Measurements from ENCODE around the gene DCC. TPM values are rescaled to one million over a fixed set of nuclear protein-coding genes. Genes with fewer than 3 reads are reported as not detected.

Gene DCC
- polyA plus RNA-seq, 1 donor (not counting 4 experiments of a cell fraction or from before 2014, with no cell fraction given), result not detected

DNA sequence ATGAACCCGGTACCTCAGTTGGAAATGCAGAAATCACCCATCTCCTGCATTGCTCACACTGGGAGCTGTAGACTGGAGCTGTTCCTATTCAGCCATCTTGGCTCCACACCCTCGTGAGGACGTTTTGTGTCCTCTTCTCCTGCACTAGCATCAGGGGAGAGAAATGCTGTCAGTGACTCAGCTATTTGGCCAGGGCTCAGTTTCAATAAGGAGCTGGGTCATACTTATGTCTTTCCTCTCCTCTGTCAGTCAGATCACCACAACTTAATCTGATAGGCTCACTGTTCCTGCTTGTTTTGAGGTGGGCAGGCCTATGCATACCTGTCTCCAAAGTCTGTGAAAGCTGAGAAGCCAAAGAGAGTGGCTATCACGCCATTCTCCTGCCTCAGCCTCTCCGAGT lies 921.2 kb downstream of the DCC start:
- H3K9me1 ChIP-seq (ENCODE audit: control insufficient read depth, extremely low read depth, insufficient read depth, low read length), result no peaks in the 10 kb centered on the region
- dilution Hi-C loops (cut with MboI; ENCODE audit: extremely low pct_ligation_motif_present, low sequenced_read_pairs), result no loop called here
- TF ChIP-seq, protein P1, sequence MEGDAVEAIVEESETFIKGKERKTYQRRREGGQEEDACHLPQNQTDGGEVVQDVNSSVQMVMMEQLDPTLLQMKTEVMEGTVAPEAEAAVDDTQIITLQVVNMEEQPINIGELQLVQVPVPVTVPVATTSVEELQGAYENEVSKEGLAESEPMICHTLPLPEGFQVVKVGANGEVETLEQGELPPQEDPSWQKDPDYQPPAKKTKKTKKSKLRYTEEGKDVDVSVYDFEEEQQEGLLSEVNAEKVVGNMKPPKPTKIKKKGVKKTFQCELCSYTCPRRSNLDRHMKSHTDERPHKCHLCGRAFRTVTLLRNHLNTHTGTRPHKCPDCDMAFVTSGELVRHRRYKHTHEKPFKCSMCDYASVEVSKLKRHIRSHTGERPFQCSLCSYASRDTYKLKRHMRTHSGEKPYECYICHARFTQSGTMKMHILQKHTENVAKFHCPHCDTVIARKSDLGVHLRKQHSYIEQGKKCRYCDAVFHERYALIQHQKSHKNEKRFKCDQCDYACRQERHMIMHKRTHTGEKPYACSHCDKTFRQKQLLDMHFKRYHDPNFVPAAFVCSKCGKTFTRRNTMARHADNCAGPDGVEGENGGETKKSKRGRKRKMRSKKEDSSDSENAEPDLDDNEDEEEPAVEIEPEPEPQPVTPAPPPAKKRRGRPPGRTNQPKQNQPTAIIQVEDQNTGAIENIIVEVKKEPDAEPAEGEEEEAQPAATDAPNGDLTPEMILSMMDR (optimal IDR thresholded peaks at IDR 0.05 in 1 of 3, IDR thresholded peaks at IDR 0.05 in 1 of 3, conservative IDR thresholded peaks at IDR 0.05 in 1 of 3; ENCODE audit: extremely low read depth in 1 of 3, insufficient read depth in 2 of 3, low read length in 3 of 3), result no peak
- no peak for TF ChIP-seq EZH2 (IDR thresholded peaks at IDR 0.05; ENCODE audit: low read length)
- H3K4me3 ChIP-seq (ENCODE audit: control insufficient read depth in 2 of 3, extremely low read depth in 1 of 3, insufficient read depth in 2 of 3, low read depth in 1 of 3, low read length in 3 of 3), result no peak overlapping the region
- H3K36me3 ChIP-seq (ENCODE audit: control insufficient read depth in 2 of 2, extremely low read depth in 1 of 2, insufficient read depth in 2 of 2, low read length in 2 of 2), result no peaks in the 10 kb centered on the region
- H3K9me3 ChIP-seq (ENCODE audit: control insufficient read depth, low read depth, low read length), result no peaks in the 10 kb centered on the region
- H3K9ac ChIP-seq (ENCODE audit: control insufficient read depth, extremely low read depth, insufficient read depth, low read length), result no peak overlapping the region
- H3K79me2 ChIP-seq (ENCODE audit: control insufficient read depth, insufficient read depth, low read length), result no peaks in the 10 kb centered on the region
- no peak overlapping the region for H3K27ac ChIP-seq (ENCODE audit: control insufficient read depth, insufficient read depth, low read length)
- H3K4me2 ChIP-seq (ENCODE audit: control insufficient read depth, extremely low read depth, insufficient read depth, low read depth, low read length), result no peak overlapping the region
- H3K4me1 ChIP-seq (ENCODE audit: control insufficient read depth, extremely low read depth, insufficient read depth, low read length), result no peaks in the 10 kb centered on the region
- no peaks in the 10 kb centered on the region for H3K27me3 ChIP-seq (ENCODE audit: control insufficient read depth, extremely low read depth, insufficient read depth, low read length)
- FAIRE-seq (no peak), DNase-seq (ENCODE audit: low read depth, low spot score) (no peak)
- H4K20me1 ChIP-seq (ENCODE audit: control insufficient read depth, extremely low read depth, insufficient read depth, low read length), result no peaks in the 10 kb centered on the region
- H2AFZ ChIP-seq (ENCODE audit: control insufficient read depth, low read length), result no peak overlapping the region

DNA sequence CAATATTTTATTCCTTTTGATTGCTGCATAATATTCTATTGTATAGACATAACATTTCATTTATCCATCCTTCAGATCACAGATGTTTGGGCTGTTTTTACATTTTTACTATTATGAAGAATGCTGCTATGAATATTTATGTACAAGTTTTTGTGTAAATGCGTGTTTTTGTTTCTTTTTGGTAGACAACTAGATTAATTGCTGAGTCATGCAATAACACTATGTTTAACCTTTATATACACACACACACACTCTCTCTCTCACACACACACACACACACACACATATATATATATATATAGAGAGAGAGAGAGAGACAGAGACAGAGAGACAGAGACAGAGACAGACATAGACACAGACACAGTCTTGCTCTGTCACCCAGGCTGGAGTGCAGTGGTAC lies 926.9 kb downstream of the DCC start:
- dilution Hi-C loops (cut with MboI; ENCODE audit: extremely low pct_ligation_motif_present, low sequenced_read_pairs), result no loop called here
- Histone ChIP-seq H4K20me1 (ENCODE audit: control insufficient read depth, extremely low read depth, insufficient read depth, low read length) (no peaks in the 10 kb centered on the region), H3K4me2 (ENCODE audit: control insufficient read depth, extremely low read depth, insufficient read depth, low read depth, low read length) (no peak overlapping the region), H2AFZ (ENCODE audit: control insufficient read depth, low read length) (no peak overlapping the region), H3K36me3 (ENCODE audit: control insufficient read depth in 2 of 2, extremely low read depth in 1 of 2, insufficient read depth in 2 of 2, low read length in 2 of 2) (no peaks in the 10 kb centered on the region), H3K4me3 (ENCODE audit: control insufficient read depth in 2 of 3, extremely low read depth in 1 of 3, insufficient read depth in 2 of 3, low read depth in 1 of 3, low read length in 3 of 3) (no peak overlapping the region), H3K27me3 (ENCODE audit: control insufficient read depth, extremely low read depth, insufficient read depth, low read length) (no peaks in the 10 kb centered on the region), H3K9me1 (ENCODE audit: control insufficient read depth, extremely low read depth, insufficient read depth, low read length) (no peaks in the 10 kb centered on the region), H3K9ac (ENCODE audit: control insufficient read depth, extremely low read depth, insufficient read depth, low read length) (no peak overlapping the region), H3K9me3 (ENCODE audit: control insufficient read depth, low read depth, low read length) (no peaks in the 10 kb centered on the region), H3K27ac (ENCODE audit: control insufficient read depth, insufficient read depth, low read length) (no peak overlapping the region), H3K4me1 (ENCODE audit: control insufficient read depth, extremely low read depth, insufficient read depth, low read length) (no peaks in the 10 kb centered on the region), H3K79me2 (ENCODE audit: control insufficient read depth, insufficient read depth, low read length) (no peaks in the 10 kb centered on the region)
- DNase-seq (ENCODE audit: low read depth, low spot score) (no peak), FAIRE-seq (no peak)
- TF ChIP-seq, protein P1 (optimal IDR thresholded peaks at IDR 0.05 in 1 of 3, IDR thresholded peaks at IDR 0.05 in 1 of 3, conservative IDR thresholded peaks at IDR 0.05 in 1 of 3; ENCODE audit: extremely low read depth in 1 of 3, insufficient read depth in 2 of 3, low read length in 3 of 3), result no peak
- TF ChIP-seq EZH2 (IDR thresholded peaks at IDR 0.05; ENCODE audit: low read length), result no peak

Data from keratinocyte (primary cell).